Stimulated activated CD8-positive, alpha-beta memory T cell treated with anti-CD3 and anti-CD28 coated beads, Interleukin-12 subunit alpha, Interleukin-12 subunit beta, amount 100 ng/mL, for 24 hours (primary cell): ENCODE data around the gene PATJ.
"Not testable (repeated sequence)": the region's sequence is repeated elsewhere in the genome, so short reads cannot be mapped to it uniquely, and the experiment has no call there.

Source experiments
- DNase-seq: peaks from one replicate; pipeline ENCODE4 v3.0.0-alpha.2; 2020; ENCODE audit errors: extremely low read depth

Gene PATJ

DNA sequence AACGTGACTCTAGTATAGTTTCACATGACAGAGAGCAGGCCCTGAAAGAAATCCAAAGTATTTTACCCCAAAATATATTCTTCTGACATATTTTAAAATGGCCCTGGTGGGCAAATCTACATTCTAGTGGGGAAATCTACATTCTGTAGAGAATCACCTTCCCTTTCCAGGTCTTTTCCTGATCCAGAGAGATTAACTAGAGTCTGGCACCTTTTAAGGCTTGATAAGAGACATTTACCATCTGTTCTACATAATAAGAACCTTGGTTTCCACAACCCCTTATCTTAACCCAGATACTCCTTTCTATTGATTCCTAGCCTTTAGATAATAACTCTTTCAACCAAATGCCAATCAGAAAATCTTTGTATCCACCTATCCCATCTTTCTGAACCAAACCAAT is 435.3 kb downstream of the PATJ start:
- no peak for DNase-seq

- DNase-seq, result no peak
Measured at GRCh38 chr1:62178372-62178771, 436.1 kb downstream of the PATJ start.

DNA sequence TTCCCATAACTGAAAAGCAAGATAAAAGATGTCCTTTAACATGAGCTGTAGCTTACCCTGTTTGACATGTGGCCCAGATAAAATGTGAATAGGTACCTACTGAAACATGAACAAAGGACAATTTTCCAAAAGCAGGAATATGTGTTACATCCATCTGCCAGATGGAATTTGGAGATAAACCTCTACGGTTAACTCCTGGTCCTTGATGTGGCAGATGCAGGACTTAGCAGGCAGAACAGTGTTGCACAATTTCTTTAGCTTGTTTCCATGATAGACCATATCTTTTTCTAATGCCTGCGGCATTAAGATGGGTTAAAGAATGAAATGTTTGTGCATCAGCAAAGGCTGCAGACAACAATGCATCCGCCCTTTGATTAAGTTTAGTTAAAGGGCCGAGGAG is 437.8 kb downstream of the PATJ start:
- DNase-seq, result not testable (repeated sequence)

- DNase-seq, result no peak
Measured at GRCh38 chr1:62180639-62181038, 438.4 kb downstream of the PATJ start.

DNA sequence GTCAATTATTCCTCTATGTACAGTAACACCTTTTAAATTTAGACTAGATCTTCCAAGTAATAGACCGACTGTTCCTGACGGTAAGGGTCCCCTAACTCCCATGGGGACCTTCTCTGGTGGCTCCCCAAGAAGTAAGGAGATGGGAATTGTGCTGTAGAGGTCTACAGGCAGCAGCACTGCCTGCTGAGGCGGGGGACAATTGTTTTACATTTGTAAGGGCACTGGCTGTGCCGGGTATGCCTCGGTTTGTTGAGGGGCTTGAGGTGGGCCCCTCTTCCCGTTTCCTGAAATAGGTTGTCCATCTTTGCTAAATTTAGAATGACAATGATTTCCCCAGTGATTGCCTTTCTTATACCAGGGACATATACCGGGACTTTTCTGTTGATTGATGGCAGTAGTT is 439.3 kb downstream of the PATJ start:
- DNase-seq, result no peak

GRCh38 chr1:62182157-62182556 is 439.9 kb downstream of the PATJ start:
- DNase-seq, result not testable (repeated sequence)

GRCh38 chr1:62183164-62184020 is 441.1 kb downstream of the PATJ start:
- not testable (repeated sequence) for DNase-seq

DNA sequence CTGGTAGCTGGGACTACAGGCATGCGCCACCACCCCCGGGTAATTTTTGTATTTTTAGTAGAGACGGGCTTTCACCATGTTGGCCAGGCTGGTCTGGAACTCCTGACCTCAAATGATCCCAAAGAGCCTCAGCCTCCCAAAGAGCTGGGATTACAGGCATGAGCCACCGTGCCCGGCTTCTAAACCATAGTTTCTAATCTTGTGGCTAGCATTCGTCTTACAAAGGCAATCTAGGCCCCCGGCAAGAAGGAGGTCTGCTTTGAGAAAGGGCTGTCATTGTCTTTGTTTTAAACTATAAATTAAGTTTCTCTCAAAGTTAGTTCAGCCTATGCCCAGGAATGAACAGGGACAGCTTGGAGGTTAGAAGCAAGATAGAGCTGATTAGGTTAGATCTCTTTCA is 442.1 kb downstream of the PATJ start:
- DNase-seq, result no peak

DNA sequence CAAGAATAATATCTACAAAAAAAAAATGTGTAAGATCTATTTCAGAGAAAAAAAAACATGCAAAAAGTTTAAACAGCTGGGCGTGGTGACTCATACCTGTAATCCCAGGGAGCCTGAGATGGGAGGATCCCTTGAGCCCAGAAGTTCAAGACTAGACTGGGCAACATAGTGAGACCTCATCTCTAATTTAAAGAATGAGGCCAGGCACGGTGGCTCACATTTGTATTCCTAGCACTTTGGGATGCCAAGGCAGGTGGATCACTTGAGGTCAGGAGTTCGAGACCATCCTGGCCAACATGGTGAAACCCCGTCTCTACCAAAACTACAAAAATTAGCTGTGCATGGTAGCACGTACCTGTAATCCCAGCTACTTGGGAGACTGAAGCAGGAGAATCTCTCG is 443.0 kb downstream of the PATJ start:
- DNase-seq, result not testable (repeated sequence)

DNA sequence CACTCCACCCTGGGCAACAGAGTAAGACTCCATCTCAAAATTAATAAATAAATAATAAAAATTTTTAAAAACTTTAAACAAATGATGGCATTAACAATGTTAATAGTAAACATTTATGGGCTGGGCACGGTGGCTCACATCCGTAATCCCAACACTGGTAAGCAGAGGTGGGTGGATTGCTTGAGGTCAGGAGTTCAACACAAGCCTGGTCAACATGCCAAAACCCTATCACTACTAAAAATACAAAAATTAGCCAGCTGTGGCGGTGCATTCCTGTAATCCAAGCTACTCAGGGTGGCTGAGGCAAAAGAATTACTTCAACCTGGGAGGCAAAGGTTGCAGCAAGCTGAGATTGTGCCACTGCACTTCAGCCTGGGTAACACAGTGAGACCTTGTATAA is 443.4 kb downstream of the PATJ start:
- no peak for DNase-seq

DNA sequence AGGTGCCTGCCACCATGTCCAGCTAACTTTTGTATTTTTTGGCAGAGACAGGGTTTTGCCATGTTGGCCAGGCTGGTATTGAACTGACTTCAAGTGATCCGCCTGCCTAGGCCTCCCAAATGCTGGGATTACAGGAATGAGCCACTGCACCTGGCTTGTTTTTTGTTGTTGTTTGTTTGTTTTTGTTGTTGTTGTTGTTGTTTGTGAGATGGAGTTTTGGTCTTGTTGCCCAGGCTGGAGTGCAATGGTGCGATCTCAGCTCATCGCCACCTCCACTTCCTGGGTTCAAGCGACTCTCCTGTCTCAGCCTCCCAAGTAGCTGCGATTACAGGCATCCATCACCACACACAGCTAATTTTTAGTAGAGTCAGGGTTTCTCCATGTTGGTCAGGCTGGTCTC is 445.3 kb downstream of the PATJ start:
- no peak for DNase-seq

DNA sequence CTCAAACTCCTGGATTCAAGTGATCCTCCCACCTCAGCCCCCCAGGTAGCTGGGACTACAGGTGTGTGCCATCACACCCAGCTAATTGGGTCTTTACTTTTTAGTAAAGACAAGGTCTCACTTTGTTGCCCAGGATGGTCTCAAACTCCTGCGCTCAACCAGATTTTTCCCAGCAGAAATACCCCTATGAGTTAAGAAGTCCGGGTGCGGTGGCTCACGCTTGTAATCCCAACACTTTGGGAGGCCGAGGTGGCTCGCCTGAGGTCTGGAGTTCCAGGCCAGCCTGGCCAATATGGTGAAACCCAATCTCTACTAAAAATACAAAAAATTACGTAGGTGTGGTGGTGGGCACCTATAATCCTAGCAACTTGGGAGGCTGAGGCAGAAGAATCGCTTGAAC is 445.8 kb downstream of the PATJ start:
- no peak for DNase-seq

DNA sequence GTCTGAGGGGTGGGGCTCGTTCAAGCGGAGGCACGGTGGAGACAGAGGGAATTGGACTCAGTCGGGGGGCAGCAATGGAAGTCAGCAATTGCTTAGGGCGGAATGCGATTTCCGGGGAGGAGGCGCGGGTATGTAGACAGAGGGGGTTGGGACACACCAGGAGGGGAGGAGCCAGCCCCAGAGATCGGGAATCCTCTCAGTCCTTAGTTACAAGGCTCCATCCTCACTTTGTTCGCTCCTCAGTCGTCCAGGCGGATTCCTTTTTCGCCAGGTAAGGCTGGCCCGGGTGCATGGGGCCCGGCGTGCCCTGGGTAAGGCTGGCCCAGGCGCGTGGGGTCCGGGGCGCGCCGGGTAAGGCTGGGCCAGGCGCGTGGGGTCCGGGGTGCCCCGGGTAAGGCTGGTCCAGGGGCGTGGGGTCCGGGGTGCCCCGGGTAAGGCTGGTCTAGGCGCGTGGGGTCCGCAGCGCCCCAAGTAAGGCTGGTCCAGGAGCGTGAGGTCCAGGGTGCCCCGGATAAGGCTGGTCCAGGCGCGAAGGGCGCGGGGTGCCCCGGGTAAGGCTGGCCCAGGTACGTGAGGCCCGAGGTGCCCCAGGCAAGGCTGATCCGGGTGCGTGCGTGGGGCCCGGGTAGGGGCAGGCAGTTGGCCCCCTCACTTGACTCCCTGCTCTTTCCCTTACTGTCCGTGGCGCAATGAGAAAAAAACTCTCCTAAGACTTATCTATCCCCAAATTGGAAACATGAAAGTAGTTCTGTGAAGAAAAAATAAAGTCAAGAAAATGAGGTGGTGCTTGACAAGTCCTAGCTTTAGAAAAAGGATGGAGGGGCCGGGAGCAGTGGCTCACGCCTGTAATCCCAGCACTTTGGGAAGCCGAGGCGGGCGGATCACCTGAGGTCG is 452.6 kb downstream of the PATJ start, which contains the start of gene L1TD1:
TSS of gene L1TD1 (plus strand) at position 199 of the 894 bp plus-strand sequence. CDS start 11,780 bp downstream, outside the sequence.
- DNase-seq, result no peak

- no peak for DNase-seq
Measured at GRCh38 chr1:62196086-62196690, 453.9 kb downstream of the PATJ start.

DNA sequence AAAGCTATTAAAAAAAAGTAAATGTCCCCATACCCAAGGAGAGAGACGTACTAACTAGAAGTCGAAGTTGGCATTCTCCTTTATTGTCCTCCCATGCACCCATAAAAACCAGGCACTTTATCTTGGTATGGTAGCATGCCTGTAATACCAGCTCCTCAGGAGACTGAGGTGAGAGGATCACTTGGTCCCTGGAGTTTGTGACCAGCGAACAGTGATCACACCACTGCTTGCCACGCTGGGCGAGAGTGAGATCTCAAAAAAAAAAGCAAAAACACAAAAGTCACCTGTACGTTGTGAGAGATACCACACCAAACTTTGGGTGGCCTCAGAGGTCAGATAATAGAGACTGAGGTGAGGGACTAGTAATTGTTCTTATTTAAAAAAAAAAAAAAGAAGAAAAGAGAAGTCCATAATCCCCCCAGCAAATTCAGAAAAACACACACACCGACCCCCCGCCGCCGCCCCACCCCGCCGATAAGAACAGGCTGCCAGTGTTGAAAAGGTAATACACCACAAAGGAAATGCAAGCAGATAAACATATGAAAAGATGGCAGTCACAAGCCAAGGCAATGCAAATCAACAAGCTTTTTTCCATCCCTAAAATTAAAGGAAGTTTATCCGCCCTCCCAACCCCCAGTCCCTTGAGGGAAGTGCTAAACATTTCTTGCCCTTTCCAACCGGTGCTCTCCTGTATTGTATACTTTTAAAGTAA is 455.9 kb downstream of the PATJ start:
- DNase-seq, result no peak

GRCh38 chr1:62198781-62199125 is 456.5 kb downstream of the PATJ start:
- DNase-seq, result no peak

DNA sequence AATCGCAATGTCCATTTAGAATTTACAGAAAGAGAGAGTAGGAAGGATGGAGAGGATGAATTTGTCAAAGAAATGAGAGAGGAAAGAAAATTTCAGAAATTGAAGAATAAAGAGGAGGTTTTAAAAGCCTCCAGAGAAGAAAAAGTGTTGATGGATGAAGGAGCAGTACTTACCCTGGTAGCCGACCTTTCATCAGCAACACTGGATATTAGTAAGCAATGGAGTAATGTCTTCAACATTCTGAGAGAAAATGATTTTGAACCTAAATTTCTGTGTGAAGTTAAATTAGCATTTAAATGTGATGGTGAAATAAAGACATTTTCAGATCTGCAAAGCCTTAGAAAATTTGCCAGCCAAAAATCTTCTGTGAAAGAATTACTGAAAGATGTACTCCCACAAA is 464.9 kb downstream of the PATJ start:
- DNase-seq, result no peak

GRCh38 chr1:62208087-62208486 is 465.8 kb downstream of the PATJ start:
- DNase-seq, result no peak

GRCh38 chr1:62208970-62209369 is 466.7 kb downstream of the PATJ start:
- no peak for DNase-seq

DNA sequence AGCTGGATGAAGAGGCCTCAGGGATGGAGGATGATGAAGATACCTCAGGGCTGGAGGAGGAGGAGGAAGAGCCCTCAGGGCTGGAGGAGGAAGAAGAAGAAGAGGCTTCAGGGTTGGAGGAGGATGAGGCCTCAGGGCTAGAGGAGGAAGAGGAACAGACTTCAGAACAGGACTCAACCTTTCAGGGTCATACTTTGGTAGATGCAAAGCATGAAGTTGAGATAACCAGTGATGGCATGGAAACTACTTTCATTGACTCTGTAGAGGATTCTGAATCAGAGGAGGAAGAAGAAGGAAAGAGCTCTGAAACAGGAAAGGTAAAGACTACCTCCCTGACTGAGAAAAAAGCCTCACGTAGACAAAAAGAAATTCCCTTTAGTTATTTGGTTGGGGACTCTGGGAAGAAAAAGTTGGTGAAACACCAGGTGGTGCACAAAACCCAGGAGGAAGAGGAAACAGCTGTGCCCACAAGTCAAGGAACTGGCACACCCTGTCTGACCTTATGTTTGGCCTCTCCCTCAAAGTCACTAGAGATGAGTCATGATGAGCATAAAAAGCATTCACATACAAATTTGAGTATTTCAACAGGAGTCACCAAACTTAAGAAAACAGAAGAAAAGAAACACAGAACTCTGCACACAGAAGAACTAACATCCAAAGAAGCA is 467.8 kb downstream of the PATJ start:
- DNase-seq, result no peak

DNA sequence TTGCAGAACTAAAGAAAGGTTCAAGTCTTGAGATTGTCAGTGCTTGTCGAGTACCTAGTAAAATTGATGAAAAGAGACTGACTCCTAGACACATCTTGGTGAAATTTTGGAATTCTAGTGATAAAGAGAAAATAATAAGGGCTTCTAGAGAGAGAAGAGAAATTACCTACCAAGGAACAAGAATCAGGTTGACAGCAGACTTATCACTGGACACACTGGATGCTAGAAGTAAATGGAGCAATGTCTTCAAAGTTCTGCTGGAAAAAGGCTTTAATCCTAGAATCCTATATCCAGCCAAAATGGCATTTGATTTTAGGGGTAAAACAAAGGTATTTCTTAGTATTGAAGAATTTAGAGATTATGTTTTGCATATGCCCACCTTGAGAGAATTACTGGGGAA is 468.7 kb downstream of the PATJ start:
- no peak for DNase-seq
